ENCODE measurements around the gene NCK1.

The NCK1 gene

GRCh38 chr3:136908297-136908696 is 46.3 kb downstream of the NCK1 start:
- DNase-seq (ENCODE audit: low spot score), result no peak

GRCh38 chr3:136909187-136909586 is 47.2 kb downstream of the NCK1 start:
- DNase-seq (ENCODE audit: low spot score), result no peak

- DNase-seq (ENCODE audit: low spot score), result no peak
Observed at GRCh38 chr3:136910697-136911096, 48.7 kb downstream of the NCK1 start.

GRCh38 chr3:136913168-136913567 is 51.2 kb downstream of the NCK1 start:
- DNase-seq (ENCODE audit: low spot score), result no peak

GRCh38 chr3:136914739-136915138 is 52.7 kb downstream of the NCK1 start:
- DNase-seq (ENCODE audit: low spot score), result no peak

- DNase-seq (ENCODE audit: low spot score), result no peak
Observed at GRCh38 chr3:136916223-136916622, 54.2 kb downstream of the NCK1 start.

GRCh38 chr3:136919799-136920580 is 58.0 kb downstream of the NCK1 start:
- DNase-seq (ENCODE audit: low spot score), result no peak

GRCh38 chr3:136920904-136921611 is 59.0 kb downstream of the NCK1 start:
- DNase-seq (ENCODE audit: low spot score), result no peak

- DNase-seq (ENCODE audit: low spot score), result no peak
Observed at GRCh38 chr3:136925425-136926190, 63.6 kb downstream of the NCK1 start.

GRCh38 chr3:136928240-136928639 is 66.2 kb downstream of the NCK1 start:
- DNase-seq (ENCODE audit: low spot score), result no peak

- DNase-seq (ENCODE audit: low spot score), result no peak
Observed at GRCh38 chr3:136929977-136930670, 68.1 kb downstream of the NCK1 start.

GRCh38 chr3:136931606-136932005 is 69.6 kb downstream of the NCK1 start:
- no peak for DNase-seq (ENCODE audit: low spot score)

GRCh38 chr3:136932523-136932922 is 70.5 kb downstream of the NCK1 start:
- no peak for DNase-seq (ENCODE audit: low spot score)

- DNase-seq (ENCODE audit: low spot score), result no peak
Observed at GRCh38 chr3:136932978-136933772, 71.2 kb downstream of the NCK1 start.

- DNase-seq (ENCODE audit: low spot score), result no peak
Observed at GRCh38 chr3:136937175-136937574, 75.2 kb downstream of the NCK1 start.

GRCh38 chr3:136937851-136938250 is 75.8 kb downstream of the NCK1 start:
- no peak for DNase-seq (ENCODE audit: low spot score)

- no peak for DNase-seq (ENCODE audit: low spot score)
Observed at GRCh38 chr3:136938334-136938733, 76.3 kb downstream of the NCK1 start.

GRCh38 chr3:136939489-136939888 is 77.5 kb downstream of the NCK1 start:
- DNase-seq (ENCODE audit: low spot score), result no peak

- DNase-seq (ENCODE audit: low spot score), result no peak
Observed at GRCh38 chr3:136942803-136943202, 80.8 kb downstream of the NCK1 start.

- no peak for DNase-seq (ENCODE audit: low spot score)
Observed at GRCh38 chr3:136943436-136943835, 81.4 kb downstream of the NCK1 start.

GRCh38 chr3:136946978-136947377 is 85.0 kb downstream of the NCK1 start:
- no peak for DNase-seq (ENCODE audit: low spot score)
